Measurements from ENCODE around the gene GRIK2. TPM values are rescaled to one million over a fixed set of nuclear protein-coding genes. Genes with fewer than 3 reads are reported as not detected.

The GRIK2 gene
- total RNA-seq, 4 donors from 2014 or later: 0.47 to 7.8 (median 1.7) TPM

GRCh38 chr6:101394936-101395335 lies 1.4 kb downstream of the GRIK2 start:
- no peak for ATAC-seq (ENCODE audit: low FRiP score)
- no peak for TF ChIP-seq CTCF (IDR thresholded peaks at IDR 0.05)
- DNase-seq (ENCODE audit: low spot score): no peak

- ATAC-seq (ENCODE audit: low FRiP score) (no peak), DNase-seq (ENCODE audit: low spot score) (no peak)
- no peak for TF ChIP-seq CTCF (IDR thresholded peaks at IDR 0.05)
Observed at GRCh38 chr6:101395345-101395744, 1.8 kb downstream of the GRIK2 start.

DNA sequence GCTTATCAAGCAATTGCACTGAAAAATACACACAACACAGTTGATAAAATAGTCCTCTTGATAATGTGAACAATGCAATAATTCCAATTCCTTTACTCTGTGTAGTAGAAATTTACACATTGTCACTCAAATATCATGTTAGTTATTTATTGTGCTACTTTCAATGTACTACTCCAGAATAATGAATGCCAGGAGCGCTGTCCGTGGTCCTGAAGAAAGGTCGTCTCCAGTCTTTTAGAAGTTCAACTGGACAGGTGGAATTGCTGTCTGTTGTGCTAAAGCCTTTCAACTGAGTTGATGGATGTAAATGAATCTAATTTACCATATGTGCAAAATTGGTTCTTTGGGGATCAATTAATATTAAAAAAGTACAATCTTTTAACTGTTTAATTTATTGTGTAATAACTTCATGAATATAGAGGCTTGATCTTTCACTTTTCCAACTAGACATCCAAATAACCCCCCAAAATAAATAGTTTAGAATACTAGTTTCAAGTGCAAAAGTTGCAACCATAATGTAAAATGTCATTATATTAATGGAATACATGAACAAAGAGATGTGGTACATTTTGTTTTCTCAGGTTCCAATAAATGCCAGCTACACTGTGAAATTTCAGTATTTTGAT lies 3.2 kb downstream of the GRIK2 start:
- no peak for ATAC-seq (ENCODE audit: low FRiP score)
- peak; percentile 47 for DNase-seq (ENCODE audit: low spot score)
- TF ChIP-seq CTCF (IDR thresholded peaks at IDR 0.05): no peak

DNA sequence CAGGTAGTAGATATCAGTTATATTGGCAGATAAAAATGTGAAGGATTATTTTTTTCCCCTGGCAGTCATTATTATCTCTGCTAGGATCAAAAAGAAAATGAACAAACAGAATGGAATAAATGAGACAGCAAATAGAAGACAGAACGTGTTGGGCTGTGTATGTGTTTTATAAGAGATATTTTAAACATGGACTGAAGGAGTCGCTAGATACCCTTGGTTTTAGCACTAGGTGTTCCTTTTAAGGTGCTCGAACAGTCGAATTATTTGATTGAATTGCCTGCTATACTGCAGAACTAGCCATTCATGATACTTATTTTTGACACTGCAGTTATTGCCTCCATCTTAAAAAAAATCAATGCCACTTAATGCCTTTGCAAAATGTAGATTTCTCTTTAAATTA lies 3.7 kb downstream of the GRIK2 start:
- ATAC-seq (ENCODE audit: low FRiP score) (no peak), DNase-seq (ENCODE audit: low spot score) (no peak)
- TF ChIP-seq CTCF (IDR thresholded peaks at IDR 0.05): no peak

GRCh38 chr6:101398716-101399615 lies 5.5 kb downstream of the GRIK2 start:
- no peak for TF ChIP-seq CTCF (IDR thresholded peaks at IDR 0.05)
- no peak for ATAC-seq (ENCODE audit: low FRiP score)
- no peak for DNase-seq (ENCODE audit: low spot score)

DNA sequence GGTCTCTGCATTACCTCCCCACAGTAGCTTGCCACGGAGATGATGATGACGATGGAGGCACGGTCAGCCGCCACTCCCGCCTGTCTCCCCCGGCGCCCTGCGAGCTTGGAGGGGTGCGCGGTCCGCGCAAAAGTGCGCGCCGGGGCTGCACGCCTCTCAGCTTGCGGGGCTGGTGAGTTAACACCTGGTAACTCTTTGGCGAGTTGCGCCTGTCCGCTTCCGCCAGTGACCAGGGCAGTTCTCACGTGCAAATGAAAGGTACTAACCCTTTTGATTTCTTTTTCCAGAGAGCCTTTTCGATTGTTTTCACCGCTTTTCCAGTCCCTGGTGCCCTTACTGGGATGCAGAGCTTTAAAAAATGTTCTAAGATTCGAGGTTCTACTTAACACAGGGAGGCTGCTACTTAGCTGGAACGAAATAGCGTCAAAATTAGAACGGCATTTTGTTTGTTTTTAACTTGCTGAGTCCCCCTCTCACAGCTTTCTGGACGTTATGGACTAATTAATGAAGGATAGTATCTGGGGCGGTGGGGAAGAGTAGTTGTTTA lies 6.2 kb downstream of the GRIK2 start:
- DNase-seq (ENCODE audit: low spot score): no peak
- ATAC-seq (ENCODE audit: low FRiP score): no peak
- no peak for TF ChIP-seq CTCF (IDR thresholded peaks at IDR 0.05)

Measured in omental fat pad (tissue), 4 donors.